GM20431 (cell line): ENCODE results near the gene NPEPPS.

Source experiments
- in situ Hi-C: fragments of 300-500 bp; cut with MseI, MboI; formaldehyde crosslinking; loops from one replicate; pipeline ENCODE4 v1.15.0; 2020; ENCODE audit warnings: low sequenced_read_pairs; ENCODE audit not compliant: unreplicated experiment

NPEPPS gene

GRCh38 chr17:47653442-47653841, 122.5 kb downstream of the NPEPPS start:
- in situ Hi-C loops = no loop called here

- in situ Hi-C loops = no loop called here
These were observed 124.1 kb downstream of the NPEPPS start for GRCh38 chr17:47654991-47655390.

- in situ Hi-C loops = no loop called here
These were observed 129.2 kb downstream of the NPEPPS start for GRCh38 chr17:47660064-47660492.

- in situ Hi-C loops = no loop called here
These were observed 133.2 kb downstream of the NPEPPS start for GRCh38 chr17:47663912-47664623.

GRCh38 chr17:47664624-47664941, 133.7 kb downstream of the NPEPPS start:
- in situ Hi-C loops = no loop called here

- in situ Hi-C loops = no loop called here
These were observed 134.7 kb downstream of the NPEPPS start for GRCh38 chr17:47665655-47666054.

GRCh38 chr17:47669081-47669480, 138.2 kb downstream of the NPEPPS start:
- in situ Hi-C loops = no loop called here

GRCh38 chr17:47670064-47670463, 139.2 kb downstream of the NPEPPS start:
- in situ Hi-C loops = no loop called here
